HepG2 (cell line): ENCODE measurements around the gene DMAC2L. TPM values are rescaled to one million over a fixed set of nuclear protein-coding genes. Genes with fewer than 3 reads are reported as not detected.

Experiments
- CBX2 ChIP-seq, 2 experiments: fragments of 200-600 bp in 1 of 2; sonication (generic); formaldehyde crosslinking in 1 of 2; IDR thresholded peaks; 2 replicates each; pipeline versions ENCODE4 v1.7.0 to v1.8.1; 2018 to 2022; ENCODE audit warnings: low read depth in 2 of 2, low read length in 1 of 2, mild to moderate bottlenecking in 1 of 2, missing genetic modification reagents in 1 of 2
- CEBPZ ChIP-seq: IDR thresholded peaks from 2 replicates; pipeline ENCODE4 v1.6.1; 2012; ENCODE audit warnings: low read length, improper control_type of control experiment
- CSRNP1 ChIP-seq: sonication (generic); formaldehyde crosslinking; IDR thresholded peaks from 2 replicates; pipeline ENCODE4 v1.8.1; 2023; ENCODE audit warnings: mild to moderate bottlenecking, missing genetic modification reagents
- JDP2 ChIP-seq: sonication (generic); formaldehyde crosslinking; IDR thresholded peaks from 2 replicates; pipeline ENCODE4 v1.8.1; 2022; ENCODE audit warnings: missing genetic modification reagents, borderline replicate concordance
- MED1 ChIP-seq: sonication (generic); formaldehyde crosslinking; IDR thresholded peaks from 2 replicates; pipeline ENCODE4 v1.4.0; 2020; ENCODE audit warnings: missing genetic modification reagents
- NCOR1 ChIP-seq: fragments of 200-600 bp; sonication (generic); IDR thresholded peaks from 2 replicates; pipeline ENCODE4 v1.7.0; 2017; ENCODE audit warnings: antibody characterized with exemption, low read length, borderline replicate concordance
- PHB2 ChIP-seq: fragments of 450-650 bp; IDR thresholded peaks from 2 replicates; pipeline ENCODE4 v1.6.1; 2018; ENCODE audit not compliant: partially characterized antibody
- TBL1XR1 ChIP-seq: fragments of 150-350 bp; IDR thresholded peaks from 2 replicates; pipeline ENCODE4 v1.6.1; 2014; ENCODE audit warnings: borderline replicate concordance, low read length; ENCODE audit not compliant: partially characterized antibody
- ZNF207 ChIP-seq: fragments of 450-650 bp; IDR thresholded peaks from 2 replicates; pipeline ENCODE4 v1.6.1; 2016; ENCODE audit warnings: antibody characterized with exemption, borderline replicate concordance
- ZNF567 ChIP-seq: sonication (generic); formaldehyde crosslinking; IDR thresholded peaks from 2 replicates; pipeline ENCODE4 v1.8.1; 2023; ENCODE audit warnings: mild to moderate bottlenecking, missing genetic modification reagents, borderline replicate concordance
- ZNF609 ChIP-seq: sonication (generic); formaldehyde crosslinking; IDR thresholded peaks from 2 replicates; pipeline ENCODE4 v1.4.0; 2020; ENCODE audit warnings: mild to moderate bottlenecking, missing genetic modification reagents, borderline replicate concordance
- ZNF619 ChIP-seq: sonication (generic); formaldehyde crosslinking; IDR thresholded peaks from 2 replicates; pipeline ENCODE4 v1.4.0; 2020; ENCODE audit warnings: mild to moderate bottlenecking, missing genetic modification reagents
- ZNF670 ChIP-seq: sonication (generic); formaldehyde crosslinking; IDR thresholded peaks from 2 replicates; pipeline ENCODE4 v1.8.0; 2022; ENCODE audit warnings: mild to moderate bottlenecking, missing genetic modification reagents, borderline replicate concordance
- ZNF776 ChIP-seq: sonication (generic); formaldehyde crosslinking; IDR thresholded peaks from 2 replicates; pipeline ENCODE4 v1.4.0; 2020; ENCODE audit warnings: mild to moderate bottlenecking, missing genetic modification reagents
- ZNF781 ChIP-seq: sonication (generic); formaldehyde crosslinking; IDR thresholded peaks from 2 replicates; pipeline ENCODE4 v1.5.1; 2020; ENCODE audit warnings: borderline replicate concordance, mild to moderate bottlenecking, missing genetic modification reagents; ENCODE audit errors: not compliant biosample characterization
- ZNF788 ChIP-seq: sonication (generic); formaldehyde crosslinking; IDR thresholded peaks from 2 replicates; pipeline ENCODE4 v1.5.0; 2020; ENCODE audit warnings: mild to moderate bottlenecking, missing genetic modification reagents, borderline replicate concordance
- ZNF883 ChIP-seq: sonication (generic); formaldehyde crosslinking; IDR thresholded peaks from 2 replicates; pipeline ENCODE4 v1.5.1; 2020; ENCODE audit warnings: mild to moderate bottlenecking, missing genetic modification reagents; ENCODE audit errors: not compliant biosample characterization
- ZSCAN12 ChIP-seq: sonication (generic); formaldehyde crosslinking; IDR thresholded peaks from 2 replicates; pipeline ENCODE4 v1.9.0; 2021; ENCODE audit warnings: mild to moderate bottlenecking, missing genetic modification reagents
- polyA plus RNA-seq, 8 experiments: library from polyadenylated mRNA; depleted of rRNA in 3 of 8; stranded (reverse) in 7 of 8; unstranded in 1 of 8; fragments of >200 nt; fragmentation: Illumina TruSeq in 4 of 8; extraction: Trizol in 4 of 8; gene quantifications; 2 replicates each; pipeline versions ENCODE4 v1.2.1 to v1.2.3, GENCODE V29; 2011 to 2016; ENCODE audit warnings: low read depth in 4 of 8, missing spikeins in 1 of 8, mixed read lengths in 1 of 8; ENCODE audit not compliant: insufficient read depth in 1 of 8
- total RNA-seq, 5 experiments: library from RNA; depleted of rRNA; stranded (reverse); fragments of >200 nt; fragmentation: Illumina TruSeq; extraction: Trizol; gene quantifications; 2 replicates each; pipeline ENCODE4 v1.2.3, GENCODE V29; 2016; ENCODE audit warnings: low read depth in 1 of 5

The DMAC2L gene
- total and polyA plus RNA-seq, 2 of the 13 experiments (the other 11 are each of a cell fraction or from before 2014, with no cell fraction given): 19.4 to 23.2 TPM

GRCh38 chr14:50311972-50312733, at the start of gene DMAC2L, which contains the start of gene L2HGDH (continued):
- TF ChIP-seq ZNF609 (CRISPR knock-in tag) (peak; percentile 61; the same call in 1 of the 2 replicates), ZNF207 (no peak), ZNF567 (CRISPR knock-in tag) (no peak), TBL1XR1 (no peak), ZSCAN12 (peak; percentile 68; the same call in 1 of the 2 replicates), ZNF670 (peak; percentile 92), ZNF619 (CRISPR knock-in tag) (peak; percentile 73; the same call in 1 of the 2 replicates), JDP2 (CRISPR knock-in tag) (no peak), PHB2 (no peak), MED1 (CRISPR knock-in tag) (peak; percentile 50), ZNF776 (CRISPR knock-in tag) (peak; percentile 88; the same call in 1 of the 2 replicates), CSRNP1 (CRISPR knock-in tag) (peak; percentile 88), ZNF883 (peak; percentile 96), CEBPZ (no peak), ZNF781 (peak; percentile 87), CBX2 (IDR thresholded peaks at IDR 0.05; ENCODE audit: low read depth, low read length) (no peak), CBX2 (CRISPR knock-in tag; IDR thresholded peaks at IDR 0.05; ENCODE audit: low read depth) (no peak), ZNF788 (CRISPR knock-in tag) (peak; percentile 87), NCOR1 (no peak)
